DND-41 (cell line): ENCODE data around the gene APOL5.
"Not testable (repeated sequence)": the region's sequence is repeated elsewhere in the genome, so short reads cannot be mapped to it uniquely, and the experiment has no call there.

Experiments
- ATAC-seq: fragments of 200-7000 bp; cut with Tn5 transposase; 3 replicates; pipeline ENCODE4 v1.9.1; 2021; ENCODE audit warnings: low read depth; ENCODE audit not compliant: insufficient read depth
- DNase-seq: peaks from one replicate; pipeline ENCODE4 v3.0.0-alpha.2; 2020
- H2AFZ ChIP-seq: 2 replicates; pipeline ENCODE4 v1.6.0; 2012; ENCODE audit warnings: low read depth, low read length
- H3K27ac ChIP-seq: 2 replicates; pipeline ENCODE4 v1.5.1; 2012; ENCODE audit warnings: low read length, inconsistent platforms
- H3K27me3 ChIP-seq: fragments of 200-600 bp; sonication (generic); 2 replicates; pipeline ENCODE4 v1.6.0; 2012; ENCODE audit warnings: low read length, mild to moderate bottlenecking, inconsistent platforms; ENCODE audit not compliant: insufficient read depth, poor library complexity
- H3K36me3 ChIP-seq: 2 replicates; pipeline ENCODE4 v1.5.1; 2012; ENCODE audit warnings: low read length, inconsistent platforms; ENCODE audit not compliant: insufficient read depth
- H3K4me1 ChIP-seq: 2 replicates; pipeline ENCODE4 v1.5.1; 2012; ENCODE audit warnings: mild to moderate bottlenecking, low read length; ENCODE audit not compliant: insufficient read depth
- H3K4me2 ChIP-seq: 2 replicates; pipeline ENCODE4 v1.6.0; 2012; ENCODE audit warnings: mild to moderate bottlenecking, moderate library complexity, low read length, inconsistent platforms; ENCODE audit not compliant: insufficient read depth
- H3K4me3 ChIP-seq, 2 experiments: fragments of 200-600 bp in 1 of 2; shearing (Covaris generic) in 1 of 2; 2 replicates each; pipeline ENCODE4 v1.5.1; 2012 to 2016; ENCODE audit warnings: inconsistent platforms in 2 of 2, low read length in 2 of 2, mild to moderate bottlenecking in 2 of 2, low read depth in 1 of 2, moderate library complexity in 1 of 2
- H3K79me2 ChIP-seq: 2 replicates; pipeline ENCODE4 v1.6.0; 2012; ENCODE audit warnings: low read length, inconsistent platforms; ENCODE audit not compliant: insufficient read depth
- H3K9ac ChIP-seq: 2 replicates; pipeline ENCODE4 v1.6.0; 2012; ENCODE audit warnings: low read depth, mild to moderate bottlenecking, inconsistent platforms, low read length, moderate library complexity
- H3K9me3 ChIP-seq: 2 replicates; pipeline ENCODE4 v1.5.1; 2012; ENCODE audit warnings: low read length, moderate library complexity, mild to moderate bottlenecking, inconsistent platforms; ENCODE audit not compliant: insufficient read depth, severe bottlenecking
- H4K20me1 ChIP-seq: 2 replicates; pipeline ENCODE4 v1.6.0; 2012; ENCODE audit warnings: low read length; ENCODE audit not compliant: insufficient read depth
- CTCF ChIP-seq: IDR thresholded peaks from 2 replicates; pipeline ENCODE4 v1.5.1; 2012; ENCODE audit warnings: borderline replicate concordance, low read length, moderate library complexity, mild to moderate bottlenecking; ENCODE audit not compliant: poor library complexity, severe bottlenecking; ENCODE audit errors: extremely low read depth
- EZH2 ChIP-seq: IDR thresholded peaks from 3 replicates; pipeline ENCODE4 v1.6.1; 2012; ENCODE audit warnings: borderline replicate concordance, low read depth, mild to moderate bottlenecking, moderate library complexity, low read length, inconsistent platforms; ENCODE audit not compliant: severe bottlenecking

The APOL5 gene

DNA sequence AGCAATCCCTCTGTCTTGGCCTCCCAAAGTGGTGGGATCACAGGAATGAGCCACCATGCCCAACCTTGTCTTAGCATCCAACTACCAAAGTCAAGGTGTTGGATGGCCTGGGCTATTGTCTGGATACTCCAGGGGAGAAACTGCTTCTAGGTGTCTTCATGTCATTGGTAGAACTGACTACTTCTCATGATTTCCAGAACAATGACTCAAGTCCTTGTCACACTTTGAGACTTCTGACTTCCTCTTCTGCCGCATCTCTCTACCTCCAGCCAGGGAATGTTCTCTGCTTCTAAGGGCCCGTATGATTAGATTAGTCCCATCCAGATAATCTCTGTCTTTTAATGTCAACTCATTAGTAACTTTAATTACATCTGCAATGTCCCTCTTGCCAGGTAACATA lies 38.8 kb upstream of the APOL5 start:
- ATAC-seq (no peak), DNase-seq (no peak)
- Histone ChIP-seq H3K36me3 (no peaks in the 10 kb centered on the region), H2AFZ (no peak overlapping the region), H4K20me1 (no peaks in the 10 kb centered on the region), H3K79me2 (no peaks in the 10 kb centered on the region), H3K4me2 (no peak overlapping the region), H3K9me3 (peaks cover 16% of the 10 kb centered on the region), H3K27me3 (no peaks in the 10 kb centered on the region), H3K4me1 (no peaks in the 10 kb centered on the region), H3K4me3 (no peak overlapping the region), H3K9ac (no peak overlapping the region), H3K27ac (no peak overlapping the region)
- TF ChIP-seq EZH2 (no peak), CTCF (no peak)

DNA sequence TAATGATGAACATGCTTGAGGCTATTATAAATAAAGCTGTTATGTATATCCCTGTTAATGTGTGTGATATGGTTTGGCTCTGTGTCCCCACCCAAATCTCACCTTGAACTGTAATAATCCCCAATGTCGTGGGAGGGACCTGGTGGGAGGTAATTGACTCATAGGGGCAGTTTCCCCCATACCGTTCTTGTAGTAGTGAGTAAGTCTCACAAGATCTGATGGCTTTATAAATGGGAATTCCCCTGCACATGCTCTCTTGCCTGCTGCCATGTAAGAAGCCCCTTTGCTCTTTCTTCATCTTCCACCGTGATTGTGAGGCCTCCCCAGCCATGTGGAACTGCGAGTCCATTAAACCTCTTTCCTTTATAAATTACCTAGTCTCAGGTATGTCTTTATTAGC lies 38.2 kb upstream of the APOL5 start:
- not testable (repeated sequence) for ATAC-seq, H3K4me3 ChIP-seq, H3K4me1 ChIP-seq, H4K20me1 ChIP-seq, H3K27ac ChIP-seq, H3K4me2 ChIP-seq, H2AFZ ChIP-seq, H3K79me2 ChIP-seq, H3K36me3 ChIP-seq, H3K9ac ChIP-seq, DNase-seq, H3K27me3 ChIP-seq
- peaks cover 16% of the 10 kb centered on the region for H3K9me3 ChIP-seq

- H4K20me1 ChIP-seq = no peaks in the 10 kb centered on the region
- H3K27ac ChIP-seq = no peak overlapping the region
- H3K4me2 ChIP-seq = no peak overlapping the region
- H3K4me1 ChIP-seq = no peaks in the 10 kb centered on the region
- TF ChIP-seq EZH2 (no peak), CTCF (no peak)
- no peak overlapping the region for H3K4me3 ChIP-seq
- H3K9ac ChIP-seq = no peak overlapping the region
- ATAC-seq (no peak), DNase-seq (no peak)
- H3K27me3 ChIP-seq = no peaks in the 10 kb centered on the region
- H2AFZ ChIP-seq = no peak overlapping the region
- H3K79me2 ChIP-seq = no peaks in the 10 kb centered on the region
- peaks cover 12% of the 10 kb centered on the region for H3K9me3 ChIP-seq
- no peaks in the 10 kb centered on the region for H3K36me3 ChIP-seq
Observed at GRCh38 chr22:35681454-35682052, 36.1 kb upstream of the APOL5 start.

- no peak overlapping the region for H3K9ac ChIP-seq
- no peak overlapping the region for H3K4me2 ChIP-seq
- no peaks in the 10 kb centered on the region for H3K4me1 ChIP-seq
- H3K36me3 ChIP-seq = no peaks in the 10 kb centered on the region
- no peaks in the 10 kb centered on the region for H3K27me3 ChIP-seq
- peaks cover 12% of the 10 kb centered on the region for H3K9me3 ChIP-seq
- ATAC-seq (no peak), DNase-seq (no peak)
- H2AFZ ChIP-seq = no peak overlapping the region
- H3K79me2 ChIP-seq = no peaks in the 10 kb centered on the region
- no peak overlapping the region for H3K27ac ChIP-seq
- no peaks in the 10 kb centered on the region for H4K20me1 ChIP-seq
- H3K4me3 ChIP-seq = no peak overlapping the region
- TF ChIP-seq EZH2 = no peak
Observed at GRCh38 chr22:35683560-35683959, 34.1 kb upstream of the APOL5 start.
